WTC11 (cell line): Measurements from ENCODE around the gene PAN2. TPM values are rescaled to one million over a fixed set of nuclear protein-coding genes. Genes with fewer than 3 reads are reported as not detected.
A peak's percentile ranks its signal among the peaks of the same experiment; 100 is the strongest.

Source experiments
- ATAC-seq: fragments of 200-7000 bp; cut with Tn5 transposase; 2 replicates; pipeline ENCODE4 v1.10.0; 2021; ENCODE audit warnings: mild to moderate bottlenecking, moderate library complexity
- CTCF ChIA-PET: fragments of 300-600 bp; sonication (Branson Sonifier 250); formaldehyde crosslinking; loops from one replicate; lab custom pipeline; 2021; ENCODE audit warnings: antibody characterized with exemption; lab: Charles Lee
- POLR2A ChIA-PET: fragments of 350-600 bp; sonication (Branson Sonifier 250); formaldehyde crosslinking; loops from one replicate; lab custom pipeline; 2021; ENCODE audit warnings: antibody characterized with exemption; lab: Charles Lee
- DNase-seq: peaks from one replicate; pipeline ENCODE4 v3.0.0; 2021; ENCODE audit warnings: low spot score
- H3K27ac Mint-ChIP-seq: 2 replicates; pipeline ENCODE4 v1.8.0; 2021; ENCODE audit warnings: mixed read lengths
- H3K27me3 Mint-ChIP-seq: 2 replicates; pipeline ENCODE4 v1.8.0; 2021; ENCODE audit warnings: low read depth, mild to moderate bottlenecking, moderate library complexity, mixed read lengths
- H3K36me3 Mint-ChIP-seq: 2 replicates; pipeline ENCODE4 v1.8.0; 2021; ENCODE audit warnings: mixed read lengths
- H3K4me1 Mint-ChIP-seq: 2 replicates; pipeline ENCODE4 v1.8.0; 2022; ENCODE audit warnings: mixed read lengths
- H3K4me3 Mint-ChIP-seq: 2 replicates; pipeline ENCODE4 v1.8.0; 2021; ENCODE audit warnings: mild to moderate bottlenecking, moderate library complexity, mixed read lengths
- H3K9me3 Mint-ChIP-seq: 2 replicates; pipeline ENCODE4 v1.8.0; 2021; ENCODE audit warnings: mixed read lengths
- ATF1 ChIP-seq: sonication (generic); formaldehyde crosslinking; IDR thresholded peaks from 2 replicates; pipeline ENCODE4 v1.8.1; 2023; ENCODE audit warnings: mild to moderate bottlenecking, moderate library complexity, missing genetic modification reagents
- CBFB ChIP-seq: sonication (generic); formaldehyde crosslinking; IDR thresholded peaks from 2 replicates; pipeline ENCODE4 v1.8.1; 2022; ENCODE audit warnings: mild to moderate bottlenecking, low read depth, missing genetic modification reagents
- ETV6 ChIP-seq: sonication (generic); formaldehyde crosslinking; IDR thresholded peaks from 2 replicates; pipeline ENCODE4 v1.8.1; 2022; ENCODE audit warnings: mild to moderate bottlenecking, missing genetic modification reagents
- FOXK1 ChIP-seq: sonication (generic); formaldehyde crosslinking; IDR thresholded peaks from 2 replicates; pipeline ENCODE4 v1.8.0; 2022; ENCODE audit warnings: mild to moderate bottlenecking, moderate library complexity, missing genetic modification reagents
- IRF2 ChIP-seq: sonication (generic); formaldehyde crosslinking; IDR thresholded peaks from 2 replicates; pipeline ENCODE4 v1.8.0; 2022; ENCODE audit warnings: low read depth, missing genetic modification reagents, borderline replicate concordance
- JUN ChIP-seq: sonication (generic); formaldehyde crosslinking; IDR thresholded peaks from 2 replicates; pipeline ENCODE4 v1.8.0; 2023; ENCODE audit warnings: mild to moderate bottlenecking, missing genetic modification reagents
- KAT7 ChIP-seq: sonication (generic); formaldehyde crosslinking; IDR thresholded peaks from 2 replicates; pipeline ENCODE4 v1.8.1; 2023; ENCODE audit warnings: missing genetic modification reagents, mild to moderate bottlenecking, borderline replicate concordance
- NR2C2 ChIP-seq: sonication (generic); formaldehyde crosslinking; IDR thresholded peaks from 2 replicates; pipeline ENCODE4 v1.8.0; 2022; ENCODE audit warnings: mild to moderate bottlenecking, missing genetic modification reagents
- NR3C1 ChIP-seq: sonication (generic); formaldehyde crosslinking; conservative IDR thresholded peaks from 2 replicates; pipeline ENCODE4 v1.8.1; 2023; ENCODE audit warnings: low read depth, mild to moderate bottlenecking, missing genetic modification reagents
- TEAD4 ChIP-seq: sonication (generic); formaldehyde crosslinking; IDR thresholded peaks from 2 replicates; pipeline ENCODE4 v1.8.0; 2022; ENCODE audit warnings: mild to moderate bottlenecking, missing genetic modification reagents
- ZNF423 ChIP-seq: fragments of 250-450 bp; sonication (Bioruptor Pico); IDR thresholded peaks from 2 replicates; pipeline ENCODE4 v2.1.2; 2022; ENCODE audit warnings: mild to moderate bottlenecking, moderate library complexity
- total RNA-seq: library from RNA; stranded (reverse); gene quantifications from 3 replicates; pipeline ENCODE4 v1.2.3, GENCODE V29; 2021
- TF ChIP-seq, protein P1 (sequence below): sonication (generic); formaldehyde crosslinking; IDR thresholded peaks from 2 replicates; pipeline ENCODE4 v1.8.0; 2022; ENCODE audit warnings: mild to moderate bottlenecking, missing genetic modification reagents
- TF ChIP-seq, protein P2 (sequence below): fragments of 250-450 bp; sonication (Bioruptor Pico); IDR thresholded peaks from 2 replicates; pipeline ENCODE4 v1.8.0; 2021; ENCODE audit warnings: mild to moderate bottlenecking
- TF ChIP-seq, protein P3 (sequence below): sonication (generic); formaldehyde crosslinking; IDR thresholded peaks from 2 replicates; pipeline ENCODE4 v1.8.0; 2023; ENCODE audit warnings: missing genetic modification reagents
- TF ChIP-seq, protein P4 (sequence below): fragments of 250-450 bp; sonication (Bioruptor Pico); IDR thresholded peaks from 2 replicates; pipeline ENCODE4 v1.9.0; 2021; ENCODE audit warnings: mild to moderate bottlenecking
- TF ChIP-seq, protein P5 (sequence below): sonication (generic); formaldehyde crosslinking; IDR thresholded peaks from 2 replicates; pipeline ENCODE4 v1.8.0; 2022; ENCODE audit warnings: mild to moderate bottlenecking, missing genetic modification reagents
- TF ChIP-seq, protein P6 (sequence below): sonication (generic); formaldehyde crosslinking; conservative IDR thresholded peaks from 2 replicates; pipeline ENCODE4 v1.8.1; 2022; ENCODE audit warnings: mild to moderate bottlenecking, missing genetic modification reagents
- TF ChIP-seq, protein P7 (sequence below): sonication (generic); formaldehyde crosslinking; IDR thresholded peaks from 2 replicates; pipeline ENCODE4 v1.8.1; 2023; ENCODE audit warnings: mild to moderate bottlenecking, missing genetic modification reagents, moderate library complexity

The PAN2 gene
- total RNA-seq, 1 experiment from 2014 or later = 46.7 TPM

DNA sequence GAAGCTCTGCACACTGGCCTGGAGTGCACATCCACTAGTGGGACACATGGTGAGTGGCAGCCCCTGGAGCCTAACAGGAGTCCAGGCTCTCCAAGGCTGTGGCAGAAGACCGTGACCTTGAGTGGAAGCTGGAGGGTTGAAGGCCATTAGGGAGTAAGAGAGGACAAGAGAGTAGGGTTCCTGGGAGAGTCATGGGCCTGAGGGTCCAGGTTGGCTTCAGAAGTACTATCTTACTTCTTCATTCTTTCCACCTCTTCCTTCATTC lies 5.3 kb upstream of the PAN2 start:
- H3K27me3 Mint-ChIP-seq = no peaks in the 10 kb centered on the region
- ChIA-PET CTCF (interaction anchor here (0.7 to 2.2 kb wide), 6 partner anchors 21 to 133 kb away, joined by 3 to 8 read pairs (median 4); partner anchors contain the start of genes ANKRD52, COQ10A and STAT2), POLR2A (interaction anchor here (0.8 to 3.2 kb wide), 4 partner anchors 13 to 149 kb away, joined by 3 to 24 read pairs (median 8); partner anchors contain the start of genes CNPY2, GLS2 and STAT2)
- DNase-seq (no peak), ATAC-seq (no peak)
- H3K4me3 Mint-ChIP-seq = peak overlapping the region; percentile 62; the same call in 1 of the 2 replicates
- TF ChIP-seq NR3C1 (CRISPR knock-in tag) (no peak), TEAD4 (CRISPR knock-in tag) (no peak), JUN (no peak), IRF2 (CRISPR knock-in tag) (no peak), NR2C2 (CRISPR knock-in tag) (no peak), ETV6 (no peak), CBFB (no peak)
- TF ChIP-seq, protein P1, sequence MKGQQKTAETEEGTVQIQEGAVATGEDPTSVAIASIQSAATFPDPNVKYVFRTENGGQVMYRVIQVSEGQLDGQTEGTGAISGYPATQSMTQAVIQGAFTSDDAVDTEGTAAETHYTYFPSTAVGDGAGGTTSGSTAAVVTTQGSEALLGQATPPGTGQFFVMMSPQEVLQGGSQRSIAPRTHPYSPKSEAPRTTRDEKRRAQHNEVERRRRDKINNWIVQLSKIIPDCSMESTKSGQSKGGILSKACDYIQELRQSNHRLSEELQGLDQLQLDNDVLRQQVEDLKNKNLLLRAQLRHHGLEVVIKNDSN (CRISPR knock-in tag) = no peak
- TF ChIP-seq, protein P2, sequence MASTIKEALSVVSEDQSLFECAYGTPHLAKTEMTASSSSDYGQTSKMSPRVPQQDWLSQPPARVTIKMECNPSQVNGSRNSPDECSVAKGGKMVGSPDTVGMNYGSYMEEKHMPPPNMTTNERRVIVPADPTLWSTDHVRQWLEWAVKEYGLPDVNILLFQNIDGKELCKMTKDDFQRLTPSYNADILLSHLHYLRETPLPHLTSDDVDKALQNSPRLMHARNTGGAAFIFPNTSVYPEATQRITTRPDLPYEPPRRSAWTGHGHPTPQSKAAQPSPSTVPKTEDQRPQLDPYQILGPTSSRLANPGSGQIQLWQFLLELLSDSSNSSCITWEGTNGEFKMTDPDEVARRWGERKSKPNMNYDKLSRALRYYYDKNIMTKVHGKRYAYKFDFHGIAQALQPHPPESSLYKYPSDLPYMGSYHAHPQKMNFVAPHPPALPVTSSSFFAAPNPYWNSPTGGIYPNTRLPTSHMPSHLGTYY (CRISPR knock-in tag) = no peak
- TF ChIP-seq, protein P3, sequence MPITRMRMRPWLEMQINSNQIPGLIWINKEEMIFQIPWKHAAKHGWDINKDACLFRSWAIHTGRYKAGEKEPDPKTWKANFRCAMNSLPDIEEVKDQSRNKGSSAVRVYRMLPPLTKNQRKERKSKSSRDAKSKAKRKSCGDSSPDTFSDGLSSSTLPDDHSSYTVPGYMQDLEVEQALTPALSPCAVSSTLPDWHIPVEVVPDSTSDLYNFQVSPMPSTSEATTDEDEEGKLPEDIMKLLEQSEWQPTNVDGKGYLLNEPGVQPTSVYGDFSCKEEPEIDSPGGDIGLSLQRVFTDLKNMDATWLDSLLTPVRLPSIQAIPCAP = no peak
- TF ChIP-seq, protein P4, sequence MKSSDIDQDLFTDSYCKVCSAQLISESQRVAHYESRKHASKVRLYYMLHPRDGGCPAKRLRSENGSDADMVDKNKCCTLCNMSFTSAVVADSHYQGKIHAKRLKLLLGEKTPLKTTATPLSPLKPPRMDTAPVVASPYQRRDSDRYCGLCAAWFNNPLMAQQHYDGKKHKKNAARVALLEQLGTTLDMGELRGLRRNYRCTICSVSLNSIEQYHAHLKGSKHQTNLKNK (CRISPR knock-in tag) = no peak
- TF ChIP-seq, protein P5, sequence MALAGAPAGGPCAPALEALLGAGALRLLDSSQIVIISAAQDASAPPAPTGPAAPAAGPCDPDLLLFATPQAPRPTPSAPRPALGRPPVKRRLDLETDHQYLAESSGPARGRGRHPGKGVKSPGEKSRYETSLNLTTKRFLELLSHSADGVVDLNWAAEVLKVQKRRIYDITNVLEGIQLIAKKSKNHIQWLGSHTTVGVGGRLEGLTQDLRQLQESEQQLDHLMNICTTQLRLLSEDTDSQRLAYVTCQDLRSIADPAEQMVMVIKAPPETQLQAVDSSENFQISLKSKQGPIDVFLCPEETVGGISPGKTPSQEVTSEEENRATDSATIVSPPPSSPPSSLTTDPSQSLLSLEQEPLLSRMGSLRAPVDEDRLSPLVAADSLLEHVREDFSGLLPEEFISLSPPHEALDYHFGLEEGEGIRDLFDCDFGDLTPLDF (CRISPR knock-in tag) = no peak
- TF ChIP-seq, protein P6, sequence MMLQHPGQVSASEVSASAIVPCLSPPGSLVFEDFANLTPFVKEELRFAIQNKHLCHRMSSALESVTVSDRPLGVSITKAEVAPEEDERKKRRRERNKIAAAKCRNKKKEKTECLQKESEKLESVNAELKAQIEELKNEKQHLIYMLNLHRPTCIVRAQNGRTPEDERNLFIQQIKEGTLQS (CRISPR knock-in tag) = no peak
- TF ChIP-seq, protein P7, sequence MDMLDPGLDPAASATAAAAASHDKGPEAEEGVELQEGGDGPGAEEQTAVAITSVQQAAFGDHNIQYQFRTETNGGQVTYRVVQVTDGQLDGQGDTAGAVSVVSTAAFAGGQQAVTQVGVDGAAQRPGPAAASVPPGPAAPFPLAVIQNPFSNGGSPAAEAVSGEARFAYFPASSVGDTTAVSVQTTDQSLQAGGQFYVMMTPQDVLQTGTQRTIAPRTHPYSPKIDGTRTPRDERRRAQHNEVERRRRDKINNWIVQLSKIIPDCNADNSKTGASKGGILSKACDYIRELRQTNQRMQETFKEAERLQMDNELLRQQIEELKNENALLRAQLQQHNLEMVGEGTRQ (CRISPR knock-in tag) = no peak
- H3K36me3 Mint-ChIP-seq = peaks cover 16% of the 10 kb centered on the region
- H3K4me1 Mint-ChIP-seq = peaks cover 34% of the 10 kb centered on the region
- H3K9me3 Mint-ChIP-seq = no peaks in the 10 kb centered on the region
- peak overlapping the region; percentile 99 for H3K27ac Mint-ChIP-seq

DNA sequence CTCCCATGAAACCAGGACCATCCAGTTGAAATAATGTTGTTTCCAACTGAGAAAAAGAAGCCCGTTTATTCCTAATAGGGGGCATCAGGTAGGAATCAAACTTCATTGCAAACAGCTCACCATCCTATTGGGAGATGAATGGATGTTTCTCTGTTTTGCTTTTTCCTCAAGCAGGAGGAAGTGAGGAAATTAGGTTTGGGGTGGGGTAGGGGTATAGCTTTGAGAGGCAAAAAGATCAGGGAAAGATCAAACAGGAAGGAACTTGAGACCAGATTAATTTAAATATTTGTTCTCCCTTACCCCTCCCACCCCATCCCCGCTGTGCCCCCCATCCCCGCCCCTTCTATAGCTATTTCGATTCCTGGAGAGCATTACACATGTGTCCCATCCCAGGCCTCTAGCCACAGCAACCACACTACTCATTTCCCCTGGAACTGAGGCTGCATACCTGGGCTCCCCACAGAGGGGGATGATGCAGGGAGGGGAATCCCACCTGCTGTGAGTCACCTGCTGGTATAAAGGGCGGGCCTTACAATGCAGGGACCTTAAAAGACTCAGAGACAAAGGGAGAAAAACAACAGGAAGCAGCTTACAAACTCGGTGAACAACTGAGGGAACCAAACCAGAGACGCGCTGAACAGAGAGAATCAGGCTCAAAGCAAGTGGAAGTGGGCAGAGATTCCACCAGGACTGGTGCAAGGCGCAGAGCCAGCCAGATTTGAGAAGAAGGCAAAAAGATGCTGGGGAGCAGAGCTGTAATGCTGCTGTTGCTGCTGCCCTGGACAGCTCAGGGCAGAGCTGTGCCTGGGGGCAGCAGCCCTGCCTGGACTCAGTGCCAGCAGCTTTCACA lies 4.7 kb upstream of the PAN2 start, which contains the start of gene IL23A:
Gene IL23A, plus strand, starts transcription at position 577 of the 850 bp plus-strand sequence. Its CDS starts 161 bp downstream, at position 738.
- Mint-ChIP-seq H3K4me1 (peaks cover 34% of the 10 kb centered on the region), H3K9me3 (no peaks in the 10 kb centered on the region), H3K36me3 (peaks cover 11% of the 10 kb centered on the region), H3K27ac (peak within 1 kb of the TSS; percentile 99), H3K27me3 (no peaks in the 10 kb centered on the region), H3K4me3 (peak within 1 kb of the TSS; percentile 62)
- TF ChIP-seq, protein P4 (CRISPR knock-in tag) = no peak
- no peak for TF ChIP-seq KAT7 (CRISPR knock-in tag)
- no peak for TF ChIP-seq FOXK1 (CRISPR knock-in tag)
- TF ChIP-seq ZNF423 (CRISPR knock-in tag) = peak; percentile 94
- TF ChIP-seq ATF1 (CRISPR knock-in tag) = no peak
- peak; percentile 55; the same call in 1 of the 2 replicates for TF ChIP-seq ETV6
- ATAC-seq = peak; percentile 46
- CTCF ChIA-PET = interaction anchor here (0.7 to 2.2 kb wide), 9 partner anchors 21 to 298 kb away, joined by 3 to 8 read pairs (median 4); partner anchors contain the start of genes ANKRD52, CNPY2, COQ10A and STAT2
- POLR2A ChIA-PET = interaction anchor here (0.5 to 3.2 kb wide), 7 partner anchors 13 to 150 kb away, joined by 3 to 24 read pairs (median 4); partner anchors contain the start of genes CNPY2, GLS2, RNF41 and STAT2
- peak; percentile 68 for DNase-seq
